SU-DHL-6 (cell line): Measurements from ENCODE around the gene DPT.

Source experiments
- CTCF ChIP-seq: fragments of 200-600 bp; sonication (generic); IDR thresholded peaks from one replicate; pipeline ENCODE4 v1.5.1; 2017; ENCODE audit warnings: antibody characterized with exemption, mild to moderate bottlenecking, low read length, moderate library complexity; ENCODE audit not compliant: insufficient read depth, poor library complexity, severe bottlenecking
- EZH2phosphoT487 ChIP-seq: fragments of 200-600 bp; sonication (generic), shearing (Covaris generic); conservative IDR thresholded peaks from 2 replicates; pipeline ENCODE4 v1.6.1; 2018; ENCODE audit warnings: mild to moderate bottlenecking, antibody characterized with exemption, low read length, moderate library complexity, mixed read lengths

- TF ChIP-seq CTCF: no peak
- no peak for TF ChIP-seq EZH2phosphoT487
These were observed 8.2 kb downstream of the DPT start for GRCh38 chr1:168720839-168721238.
